ENCODE measurements around the gene FYB1.

DNA sequence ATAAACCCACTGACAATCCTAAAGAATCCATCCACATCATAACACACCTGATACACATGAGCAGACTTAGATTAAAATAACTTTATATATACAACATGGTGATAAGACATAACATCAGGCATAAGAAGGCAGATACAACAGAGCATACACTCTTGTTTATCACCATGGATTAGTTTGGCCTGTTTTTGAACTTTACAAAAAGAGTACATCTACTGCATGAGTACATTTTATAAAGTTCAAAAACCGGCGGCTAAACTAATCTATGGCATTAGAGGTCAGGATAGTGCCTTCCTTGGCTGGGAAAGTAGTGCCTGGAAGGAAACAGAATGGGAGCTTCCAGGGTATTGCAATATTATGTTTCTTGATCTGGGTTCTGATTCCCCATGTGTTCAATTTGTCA lies 160.3 kb downstream of the FYB1 start:
- no peak for TF ChIP-seq CTCF (IDR thresholded peaks at IDR 0.05; ENCODE audit: poor library complexity)
- TF ChIP-seq EZH2 (IDR thresholded peaks at IDR 0.05; ENCODE audit: borderline replicate concordance), result no peak
